Activated CD8-positive, alpha-beta memory T cell treated with anti-CD3 and anti-CD28 coated beads, Interleukin-2, amount 50 U/mL, for 4 hours (primary cell): ENCODE data around the gene PNPLA5.
"Not testable (repeated sequence)": the region's sequence is repeated elsewhere in the genome, so short reads cannot be mapped to it uniquely, and the experiment has no call there.

Source experiments
- DNase-seq: peaks from one replicate; pipeline ENCODE4 v3.0.0-alpha.2; 2020

Gene PNPLA5

DNA sequence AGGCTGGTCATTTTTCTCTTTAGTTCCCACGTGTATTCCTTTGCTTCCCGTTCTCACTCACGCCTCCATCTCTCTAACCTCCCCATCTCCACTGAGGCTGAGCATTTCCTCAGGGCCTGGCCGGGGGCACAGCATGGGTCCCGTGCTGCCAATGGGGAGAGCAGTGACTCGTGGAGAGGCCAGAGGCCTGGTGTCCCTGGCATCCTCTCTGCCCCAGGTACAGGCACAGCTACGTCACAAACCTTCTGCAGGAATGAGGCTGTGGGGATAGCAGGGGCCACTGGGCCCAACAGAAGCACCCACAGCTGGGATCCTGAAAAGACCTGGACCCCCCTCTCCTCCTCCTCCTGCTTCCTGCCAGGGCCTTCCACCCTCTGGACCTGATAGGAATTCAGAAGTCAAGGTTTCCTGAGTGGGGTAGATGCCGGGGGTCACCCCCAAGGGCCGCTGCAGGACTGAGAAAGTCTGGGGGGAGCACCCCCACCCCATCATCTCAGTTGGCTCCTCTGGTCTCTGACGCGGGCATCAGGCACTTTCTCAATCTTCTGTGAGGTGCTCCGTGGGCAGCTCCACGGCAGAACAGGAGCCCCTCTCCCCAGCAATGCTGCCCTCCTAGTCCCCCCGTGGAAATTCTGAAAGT lies 11.8 kb downstream of the PNPLA5 start:
- DNase-seq, result no peak

DNA sequence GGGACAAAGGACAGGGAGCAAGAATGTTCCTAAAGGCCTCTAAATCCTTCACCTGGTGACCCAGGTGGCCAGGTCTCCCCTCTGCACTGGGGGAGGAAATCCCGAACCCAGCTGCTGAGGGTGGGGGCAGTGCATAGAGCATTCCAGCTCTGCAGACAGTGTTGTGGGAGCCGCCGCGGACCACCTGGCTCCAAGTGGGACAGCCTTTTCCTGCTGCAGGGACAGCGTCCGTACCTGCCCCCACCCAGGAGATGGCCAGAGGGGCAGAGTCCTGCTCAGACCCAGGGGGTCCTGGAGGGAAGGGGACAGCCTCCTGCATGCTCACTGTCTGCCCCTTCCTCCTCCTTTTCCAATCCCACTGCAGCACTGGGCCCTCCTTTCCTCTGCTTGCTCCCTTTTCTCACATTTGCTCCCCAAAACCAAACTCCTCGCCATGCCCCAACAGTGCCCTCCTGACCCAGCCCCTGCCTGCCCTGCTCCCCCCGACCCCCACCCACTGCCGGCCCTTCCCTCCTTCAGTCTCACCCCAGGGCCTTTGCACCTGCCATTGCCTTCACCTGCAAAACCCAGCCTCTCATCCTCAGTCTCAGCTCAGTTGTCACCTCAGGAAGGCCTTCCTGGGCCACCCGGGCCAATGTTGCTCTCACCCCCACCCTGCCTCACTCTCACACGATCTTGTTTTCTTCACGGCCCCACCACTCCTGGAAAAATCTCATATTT lies 12.8 kb downstream of the PNPLA5 start:
- DNase-seq, result no peak

GRCh38 chr22:43878079-43878795 lies 13.6 kb downstream of the PNPLA5 start:
- DNase-seq, result no peak

- DNase-seq, result no peak
Measured at GRCh38 chr22:43876866-43877509, 14.8 kb downstream of the PNPLA5 start.

DNA sequence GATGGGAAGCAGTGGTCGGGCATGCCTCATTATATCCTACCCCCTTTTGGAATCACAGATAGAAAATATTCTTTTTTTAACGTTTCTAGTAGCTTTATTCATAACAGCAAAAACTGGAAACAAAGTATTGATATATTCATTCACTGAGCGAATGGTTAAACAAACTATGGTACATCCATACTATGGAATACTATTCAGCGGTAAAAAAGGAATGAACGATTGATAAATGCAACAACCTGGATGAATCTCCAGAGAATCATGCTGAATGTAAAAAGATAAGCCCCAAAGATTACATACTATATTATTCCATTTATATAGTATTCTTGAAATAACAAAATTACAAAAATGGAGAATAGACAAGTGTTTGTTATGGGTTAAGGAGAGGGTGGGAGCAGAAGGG lies 22.0 kb downstream of the PNPLA5 start:
- no peak for DNase-seq

DNA sequence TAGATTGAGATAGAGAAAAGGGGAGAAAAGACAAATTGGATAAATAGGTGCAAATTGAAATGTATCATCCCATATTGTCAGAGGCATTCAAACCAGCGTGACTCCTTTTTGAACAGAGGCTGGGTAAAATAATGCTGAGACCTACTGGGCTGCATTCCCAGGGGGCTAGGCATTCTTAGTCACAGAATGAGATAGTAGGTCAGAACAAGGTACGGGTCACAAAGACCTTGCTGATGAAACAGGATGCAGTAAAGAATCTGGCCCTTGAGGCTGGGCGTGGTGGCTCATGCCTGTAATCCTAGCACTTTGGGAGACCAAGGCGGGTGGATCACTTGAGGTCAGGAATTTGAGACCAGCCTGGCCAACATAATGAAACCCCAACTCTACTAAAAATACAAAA lies 22.8 kb downstream of the PNPLA5 start:
- not testable (repeated sequence) for DNase-seq

DNA sequence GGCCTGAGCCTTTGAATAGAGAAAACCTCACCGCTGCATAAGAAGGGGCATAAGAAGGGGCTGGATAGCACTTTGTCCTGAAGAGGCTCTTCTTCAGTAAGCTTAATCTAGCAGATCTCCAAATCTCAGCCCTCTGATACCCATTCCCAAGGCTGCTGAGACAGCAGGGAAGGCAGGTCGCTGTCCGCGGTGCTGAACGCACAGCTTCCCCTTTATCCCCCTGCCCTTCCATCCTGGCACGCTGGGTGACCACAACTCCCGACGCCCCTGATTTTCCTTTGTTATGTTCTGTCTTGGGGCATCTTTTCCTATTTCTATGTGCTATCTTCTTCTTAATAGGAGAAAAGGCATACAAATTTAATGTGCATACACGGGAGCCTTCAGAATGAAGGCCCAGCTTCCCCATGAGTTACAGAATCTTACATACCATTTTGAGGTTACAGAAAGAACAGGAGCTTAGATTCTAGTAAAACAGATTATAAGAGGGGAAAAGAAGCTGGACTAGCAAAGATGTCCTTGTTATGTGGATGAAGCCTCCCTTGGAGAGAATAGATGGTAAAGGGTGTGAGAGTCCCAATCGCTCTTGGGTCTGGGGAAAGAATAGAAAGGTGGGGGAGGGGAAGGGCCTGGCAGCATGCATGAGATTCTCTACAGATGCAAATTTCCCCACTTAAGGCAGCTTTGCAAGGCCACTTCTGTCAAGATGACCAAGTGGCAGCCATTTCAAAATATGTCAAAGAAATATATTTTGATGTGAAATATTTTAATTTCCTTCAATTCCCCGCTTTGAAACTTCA lies 23.8 kb downstream of the PNPLA5 start:
- no peak for DNase-seq

GRCh38 chr22:43862882-43863202 lies 29.0 kb downstream of the PNPLA5 start:
- no peak for DNase-seq

DNA sequence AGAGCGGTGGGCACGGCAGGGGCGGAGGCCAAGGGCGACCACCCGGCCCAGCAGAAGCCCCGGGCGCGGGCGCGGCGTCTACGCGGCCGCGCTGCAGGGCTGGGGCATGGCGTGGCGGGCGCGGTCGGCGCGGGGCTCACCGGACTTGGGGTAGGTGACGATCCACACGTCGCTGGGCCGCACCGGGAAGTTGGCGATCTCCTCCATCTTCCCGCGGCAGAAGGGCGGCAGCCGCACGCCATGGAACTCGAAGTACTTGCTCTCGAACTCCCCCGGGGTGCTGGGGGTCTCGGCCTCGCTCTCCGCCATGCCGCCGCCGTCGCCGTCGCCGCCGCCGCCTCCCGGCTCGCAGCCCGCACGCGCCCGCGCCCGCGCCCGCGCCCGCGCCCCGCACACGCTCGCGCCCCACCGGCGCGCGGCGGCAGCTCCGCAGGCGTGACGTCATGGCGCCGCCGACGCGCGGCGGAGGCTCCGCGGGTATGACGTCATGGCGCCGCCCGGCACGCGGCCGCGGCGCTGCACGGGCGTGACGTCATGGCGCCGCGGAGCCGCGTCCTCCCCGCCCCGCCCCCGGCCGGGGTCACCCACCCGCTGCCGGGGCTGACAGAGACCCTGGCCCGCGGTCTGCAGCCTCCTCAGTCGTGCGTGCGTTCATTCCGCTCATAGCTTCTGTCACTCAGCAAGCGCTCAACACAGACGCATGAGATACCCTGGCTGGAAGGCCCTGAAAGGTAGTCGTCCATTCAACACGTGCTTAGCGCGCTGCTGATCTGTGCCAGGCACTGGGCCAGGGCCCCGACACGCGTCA lies 29.5 kb downstream of the PNPLA5 start, which contains the start of gene SULT4A1:
SULT4A1 (minus strand) TSS at position 440 of the 808 bp plus-strand sequence; CDS start at position 309, 131 bp downstream.
- no peak for DNase-seq

DNA sequence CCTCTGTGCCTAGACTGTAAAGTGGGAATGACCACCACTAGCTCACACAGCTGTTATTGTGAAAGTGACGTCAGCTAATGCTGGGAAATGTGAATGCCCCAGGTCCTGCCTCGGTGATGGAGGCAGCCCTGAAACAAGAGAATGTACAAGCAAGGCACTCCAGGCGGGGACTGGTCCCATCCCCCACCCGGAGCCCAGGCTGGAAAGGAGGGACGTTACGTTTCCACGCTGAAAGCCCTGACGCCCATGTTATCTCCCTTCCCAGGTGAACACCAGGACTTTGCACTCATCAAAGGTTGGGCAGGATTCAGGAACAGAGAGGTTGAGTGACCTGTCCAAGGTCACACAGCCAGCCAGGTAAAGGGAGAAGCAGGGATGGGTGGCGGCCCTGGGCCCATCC lies 30.3 kb downstream of the PNPLA5 start:
- DNase-seq, result no peak

- no peak for DNase-seq
Measured at GRCh38 chr22:43860831-43861230, 31.0 kb downstream of the PNPLA5 start.

GRCh38 chr22:43860126-43860525 lies 31.7 kb downstream of the PNPLA5 start:
- no peak for DNase-seq

DNA sequence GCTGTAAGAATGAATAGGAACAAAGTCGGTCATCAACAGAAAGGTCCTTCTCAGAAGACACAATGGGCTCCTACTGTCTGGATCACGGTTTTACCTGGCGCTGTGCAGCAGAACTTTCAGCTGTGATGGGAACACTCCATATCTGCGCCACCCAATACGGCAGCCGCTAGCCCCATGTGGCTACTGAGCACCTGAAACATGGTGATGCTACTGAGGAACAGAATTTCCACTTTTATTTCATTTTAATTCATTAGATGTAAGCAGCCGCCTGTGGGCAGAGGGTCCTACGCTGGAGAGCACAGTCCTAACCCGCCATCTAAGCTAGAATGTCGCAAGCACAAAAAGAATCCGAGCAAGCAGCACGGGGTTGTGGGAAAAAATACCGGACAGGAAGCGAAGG lies 32.2 kb downstream of the PNPLA5 start:
- DNase-seq, result no peak

GRCh38 chr22:43859176-43859575 lies 32.6 kb downstream of the PNPLA5 start:
- no peak for DNase-seq

DNA sequence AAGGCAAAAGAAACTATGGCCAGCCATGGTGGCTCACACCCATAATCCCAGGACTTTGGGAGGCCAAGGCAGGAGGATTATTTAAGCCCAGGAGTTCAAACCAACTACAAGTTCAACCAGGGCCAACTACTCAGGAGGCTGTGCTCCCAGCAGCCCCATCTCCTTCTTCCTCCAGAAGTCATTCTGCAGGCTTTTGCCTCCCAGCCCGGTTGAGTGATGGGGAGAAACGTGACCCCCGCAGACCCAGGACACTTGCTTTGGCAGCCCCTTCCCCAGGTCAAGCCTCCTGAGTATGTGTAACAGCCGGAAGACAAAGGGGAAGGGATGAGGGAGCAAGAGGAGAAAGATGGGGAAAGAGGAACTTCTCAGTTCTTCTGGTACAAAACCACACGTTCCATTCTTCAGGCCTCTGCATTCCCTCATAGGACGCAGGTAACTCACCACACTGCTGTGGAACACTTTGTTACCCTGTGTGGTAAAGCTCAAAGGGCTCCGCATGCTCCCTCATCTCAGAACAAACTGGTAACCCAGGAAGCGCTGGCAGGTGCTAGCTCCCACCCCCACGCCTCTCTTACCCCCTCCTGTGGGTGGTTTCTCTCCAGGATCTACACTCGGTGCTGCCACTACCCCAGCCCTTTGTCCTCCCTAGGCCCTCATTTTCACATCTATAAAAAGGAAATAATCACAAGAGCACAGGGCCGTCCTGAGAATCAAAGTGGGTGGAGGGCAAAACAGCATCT lies 33.5 kb downstream of the PNPLA5 start:
- DNase-seq, result no peak

DNA sequence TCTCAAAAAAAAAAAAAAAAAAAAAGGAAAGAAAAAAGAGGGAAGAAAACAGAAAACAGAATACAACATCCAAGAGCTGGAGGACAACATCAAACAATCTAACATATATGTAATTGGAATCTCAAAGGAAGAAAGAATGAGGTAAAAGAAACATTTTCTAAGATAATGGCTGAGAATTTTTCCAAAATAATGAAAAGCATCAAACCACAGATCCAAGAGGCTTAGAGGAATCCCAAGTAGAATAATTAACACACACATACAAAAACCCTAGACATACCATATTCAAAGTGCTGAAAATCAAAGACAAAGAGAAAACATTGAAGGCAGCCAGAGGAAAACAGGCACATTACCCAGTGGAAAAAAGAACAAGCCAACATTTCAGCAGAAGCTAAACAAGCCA lies 34.4 kb downstream of the PNPLA5 start:
- no peak for DNase-seq

DNA sequence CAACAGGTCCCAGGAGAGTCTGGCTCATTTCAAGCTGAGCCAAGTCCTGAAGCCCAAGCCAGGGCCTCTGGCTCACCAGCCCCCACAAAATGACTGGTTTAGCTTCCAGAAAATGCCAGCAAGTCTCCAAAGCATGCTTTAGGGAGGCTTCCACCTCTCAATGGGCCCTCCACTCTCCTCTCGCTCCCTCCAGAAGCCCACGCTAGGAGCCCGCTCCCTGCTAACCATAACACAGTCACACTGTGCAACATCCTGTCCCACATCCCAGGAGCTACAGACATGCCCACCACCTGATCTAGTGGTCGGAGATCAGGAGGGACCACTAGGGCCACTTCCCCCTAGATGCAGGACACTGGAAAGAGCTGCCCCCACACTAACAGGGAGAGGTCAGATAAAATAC lies 36.4 kb downstream of the PNPLA5 start:
- no peak for DNase-seq

DNA sequence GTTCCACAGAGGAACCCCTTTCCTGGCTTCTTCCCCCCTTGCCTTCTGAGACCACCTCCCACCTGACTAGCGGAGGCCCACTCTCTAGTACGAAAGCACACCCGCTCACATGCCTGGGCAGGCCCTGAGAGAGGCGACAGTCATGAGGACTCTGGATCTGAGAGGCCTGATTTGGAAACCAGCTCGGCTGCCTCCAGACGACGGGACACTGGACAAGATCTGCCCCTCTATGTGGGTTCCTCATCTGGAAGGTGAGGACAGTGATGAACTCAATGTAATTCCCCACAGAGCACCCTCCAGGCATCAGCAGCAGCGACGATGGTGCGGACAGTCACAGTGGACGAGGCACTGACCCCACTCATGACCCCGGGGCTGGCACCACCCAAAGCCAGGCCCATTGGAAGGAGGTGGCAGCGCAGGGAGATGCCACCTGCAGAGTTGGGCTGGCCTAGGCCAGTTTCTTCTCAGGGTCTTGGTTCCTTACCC lies 37.0 kb downstream of the PNPLA5 start:
- no peak for DNase-seq

- DNase-seq, result no peak
Measured at GRCh38 chr22:43854121-43854785, 37.6 kb downstream of the PNPLA5 start.

- no peak for DNase-seq
Measured at GRCh38 chr22:43853328-43853931, 38.4 kb downstream of the PNPLA5 start.
